H7 (cell line): Measurements from ENCODE around the gene FARS2. TPM values are rescaled to one million over a fixed set of nuclear protein-coding genes. Genes with fewer than 3 reads are reported as not detected.

Experiments
- DNase-seq: peaks from one replicate; pipeline ENCODE4 v3.0.0; 2012
- H3K27me3 ChIP-seq: 2 replicates; pipeline ENCODE4 v1.6.0; 2011; ENCODE audit warnings: mild to moderate bottlenecking, low read length; ENCODE audit not compliant: control insufficient read depth, insufficient read depth
- H3K36me3 ChIP-seq: replicated peaks from 2 replicates; pipeline ENCODE4 v1.5.1; 2011; ENCODE audit warnings: low read length; ENCODE audit not compliant: control insufficient read depth, insufficient read depth
- H3K4me3 ChIP-seq: 2 replicates; pipeline ENCODE4 v1.5.1; 2011; ENCODE audit warnings: low read depth, mild to moderate bottlenecking, control low read depth, low read length, moderate library complexity; ENCODE audit not compliant: insufficient read depth
- total RNA-seq: library from RNA; depleted of rRNA; stranded (reverse); fragments of >200 nt; shearing (Covaris generic); gene quantifications from 2 replicates; pipeline ENCODE4 v1.2.3, GENCODE V29; 2014

The FARS2 gene
- total RNA-seq, 1 experiment from 2014 or later, result 27.1 TPM

GRCh38 chr6:5516036-5516435 is 254.7 kb downstream of the FARS2 start:
- Histone ChIP-seq H3K4me3 (no peak overlapping the region), H3K27me3 (no peaks in the 10 kb centered on the region), H3K36me3 (no peaks in the 10 kb centered on the region)
- DNase-seq, result no peak

GRCh38 chr6:5517796-5518195 is 256.5 kb downstream of the FARS2 start:
- H3K27me3 ChIP-seq, result no peaks in the 10 kb centered on the region
- DNase-seq, result no peak

GRCh38 chr6:5518936-5519491 is 257.7 kb downstream of the FARS2 start:
- H3K36me3 ChIP-seq, result no peaks in the 10 kb centered on the region
- no peak for DNase-seq
- no peaks in the 10 kb centered on the region for H3K27me3 ChIP-seq
- no peak overlapping the region for H3K4me3 ChIP-seq

More at GRCh38 chr6:5517796-5518195, 256.5 kb downstream of the FARS2 start:
- Histone ChIP-seq H3K36me3 (no peaks in the 10 kb centered on the region), H3K4me3 (no peak overlapping the region)

GRCh38 chr6:5520796-5521195 is 259.5 kb downstream of the FARS2 start:
- Histone ChIP-seq H3K4me3 (no peak overlapping the region), H3K36me3 (no peaks in the 10 kb centered on the region), H3K27me3 (no peaks in the 10 kb centered on the region)
- no peak for DNase-seq

GRCh38 chr6:5521322-5521721 is 260.0 kb downstream of the FARS2 start:
- no peaks in the 10 kb centered on the region for H3K27me3 ChIP-seq
- H3K36me3 ChIP-seq, result no peaks in the 10 kb centered on the region
- no peak for DNase-seq
- H3K4me3 ChIP-seq, result no peak overlapping the region

- no peak for DNase-seq
- Histone ChIP-seq H3K4me3 (no peak overlapping the region), H3K36me3 (no peaks in the 10 kb centered on the region), H3K27me3 (no peaks in the 10 kb centered on the region)
Measured at GRCh38 chr6:5522147-5522546, 260.8 kb downstream of the FARS2 start.

- Histone ChIP-seq H3K4me3 (no peak overlapping the region), H3K27me3 (no peaks in the 10 kb centered on the region), H3K36me3 (no peaks in the 10 kb centered on the region)
- no peak for DNase-seq
Measured at GRCh38 chr6:5524110-5524509, 262.8 kb downstream of the FARS2 start.

- no peak for DNase-seq
- Histone ChIP-seq H3K27me3 (no peaks in the 10 kb centered on the region), H3K4me3 (no peak overlapping the region), H3K36me3 (no peaks in the 10 kb centered on the region)
Measured at GRCh38 chr6:5525209-5525608, 263.9 kb downstream of the FARS2 start.

- no peak for DNase-seq
- H3K4me3 ChIP-seq, result no peak overlapping the region
- H3K27me3 ChIP-seq, result no peaks in the 10 kb centered on the region
- H3K36me3 ChIP-seq, result no peaks in the 10 kb centered on the region
Measured at GRCh38 chr6:5529015-5529414, 267.7 kb downstream of the FARS2 start.

GRCh38 chr6:5529733-5530132 is 268.4 kb downstream of the FARS2 start:
- no peaks in the 10 kb centered on the region for H3K36me3 ChIP-seq
- H3K27me3 ChIP-seq, result no peaks in the 10 kb centered on the region
- H3K4me3 ChIP-seq, result no peak overlapping the region
- DNase-seq, result no peak

- no peak for DNase-seq
- Histone ChIP-seq H3K4me3 (no peak overlapping the region), H3K36me3 (no peaks in the 10 kb centered on the region), H3K27me3 (no peaks in the 10 kb centered on the region)
Measured at GRCh38 chr6:5531161-5531560, 269.8 kb downstream of the FARS2 start.

- Histone ChIP-seq H3K27me3 (no peaks in the 10 kb centered on the region), H3K4me3 (no peak overlapping the region), H3K36me3 (no peaks in the 10 kb centered on the region)
- DNase-seq, result no peak
Measured at GRCh38 chr6:5531853-5532375, 270.6 kb downstream of the FARS2 start.

GRCh38 chr6:5532941-5533340 is 271.6 kb downstream of the FARS2 start:
- H3K4me3 ChIP-seq, result no peak overlapping the region
- no peak for DNase-seq
- H3K36me3 ChIP-seq, result no peaks in the 10 kb centered on the region
- no peaks in the 10 kb centered on the region for H3K27me3 ChIP-seq

- no peak for DNase-seq
- Histone ChIP-seq H3K27me3 (no peaks in the 10 kb centered on the region), H3K4me3 (no peak overlapping the region)
Measured at GRCh38 chr6:5534643-5535042, 273.3 kb downstream of the FARS2 start.

GRCh38 chr6:5536644-5537043 is 275.3 kb downstream of the FARS2 start:
- no peaks in the 10 kb centered on the region for H3K27me3 ChIP-seq
- DNase-seq, result no peak
- no peak overlapping the region for H3K4me3 ChIP-seq
- H3K36me3 ChIP-seq, result no peaks in the 10 kb centered on the region

More at GRCh38 chr6:5534643-5535042, 273.3 kb downstream of the FARS2 start:
- no peaks in the 10 kb centered on the region for H3K36me3 ChIP-seq

GRCh38 chr6:5537132-5537531 is 275.8 kb downstream of the FARS2 start:
- no peak overlapping the region for H3K4me3 ChIP-seq
- no peak for DNase-seq
- H3K36me3 ChIP-seq, result no peaks in the 10 kb centered on the region
- H3K27me3 ChIP-seq, result no peaks in the 10 kb centered on the region
